DOHH2 (cell line): ENCODE data around the gene ADAM19.

ENCODE experiments used
- EZH2phosphoT487 ChIP-seq: fragments of 200-600 bp; sonication (generic); IDR thresholded peaks from 2 replicates; pipeline ENCODE4 v1.6.1; 2017; ENCODE audit warnings: borderline replicate concordance, mild to moderate bottlenecking, antibody characterized with exemption, low read length, moderate library complexity, mixed read lengths
- TF ChIP-seq, protein P1 (sequence below): fragments of 200-600 bp; sonication (generic); IDR thresholded peaks from one replicate; pipeline ENCODE4 v1.5.1; 2014; ENCODE audit warnings: antibody characterized with exemption, mild to moderate bottlenecking, low read depth, low read length; ENCODE audit not compliant: poor library complexity, severe bottlenecking

DNA sequence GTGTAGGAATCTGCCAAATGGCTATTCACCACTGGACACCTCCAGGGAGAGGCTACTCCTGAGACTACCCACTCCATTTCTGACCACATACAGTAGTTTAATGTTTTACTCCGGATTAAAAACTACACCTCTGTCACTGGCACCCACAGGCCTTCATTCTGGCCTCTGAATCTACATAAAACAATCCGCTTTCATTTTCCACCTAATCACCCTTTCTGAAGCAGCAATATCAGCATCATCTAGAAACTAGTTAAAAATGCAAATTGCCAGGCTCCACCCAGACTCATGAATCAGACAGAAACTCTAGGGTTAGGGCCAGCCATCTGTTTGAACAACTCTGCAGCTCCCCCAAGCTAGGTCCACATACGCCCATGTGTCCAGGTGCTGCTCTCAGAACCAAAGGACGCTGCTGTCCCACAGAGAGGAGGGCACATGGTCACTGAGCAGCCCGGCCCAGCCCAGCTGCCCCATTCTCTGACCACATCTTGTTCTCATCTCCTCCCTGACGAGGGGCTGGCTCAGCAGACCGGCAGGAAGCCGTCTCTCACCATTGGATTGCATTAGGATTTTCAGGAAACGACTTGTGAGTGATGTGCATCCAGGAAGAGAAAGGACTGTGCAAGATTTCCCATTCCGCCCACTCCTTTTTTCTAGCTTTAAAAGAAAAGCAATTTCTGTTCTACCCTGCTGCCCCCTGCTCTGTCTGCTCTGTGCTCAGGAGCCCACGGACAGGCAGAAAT lies 34.7 kb downstream of the ADAM19 start:
- TF ChIP-seq, protein P1, sequence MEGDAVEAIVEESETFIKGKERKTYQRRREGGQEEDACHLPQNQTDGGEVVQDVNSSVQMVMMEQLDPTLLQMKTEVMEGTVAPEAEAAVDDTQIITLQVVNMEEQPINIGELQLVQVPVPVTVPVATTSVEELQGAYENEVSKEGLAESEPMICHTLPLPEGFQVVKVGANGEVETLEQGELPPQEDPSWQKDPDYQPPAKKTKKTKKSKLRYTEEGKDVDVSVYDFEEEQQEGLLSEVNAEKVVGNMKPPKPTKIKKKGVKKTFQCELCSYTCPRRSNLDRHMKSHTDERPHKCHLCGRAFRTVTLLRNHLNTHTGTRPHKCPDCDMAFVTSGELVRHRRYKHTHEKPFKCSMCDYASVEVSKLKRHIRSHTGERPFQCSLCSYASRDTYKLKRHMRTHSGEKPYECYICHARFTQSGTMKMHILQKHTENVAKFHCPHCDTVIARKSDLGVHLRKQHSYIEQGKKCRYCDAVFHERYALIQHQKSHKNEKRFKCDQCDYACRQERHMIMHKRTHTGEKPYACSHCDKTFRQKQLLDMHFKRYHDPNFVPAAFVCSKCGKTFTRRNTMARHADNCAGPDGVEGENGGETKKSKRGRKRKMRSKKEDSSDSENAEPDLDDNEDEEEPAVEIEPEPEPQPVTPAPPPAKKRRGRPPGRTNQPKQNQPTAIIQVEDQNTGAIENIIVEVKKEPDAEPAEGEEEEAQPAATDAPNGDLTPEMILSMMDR, result no peak
- TF ChIP-seq EZH2phosphoT487, result no peak
